GM19240 (cell line): Measurements from ENCODE around the gene SPTBN5.

Experiments
- DNase-seq: peaks from one replicate; pipeline ENCODE4 v3.0.0; 2011; ENCODE audit warnings: low spot score; ENCODE audit not compliant: insufficient read length

SPTBN5 gene

GRCh38 chr15:41868321-41868720 lies 25.5 kb downstream of the SPTBN5 start:
- no peak for DNase-seq

DNA sequence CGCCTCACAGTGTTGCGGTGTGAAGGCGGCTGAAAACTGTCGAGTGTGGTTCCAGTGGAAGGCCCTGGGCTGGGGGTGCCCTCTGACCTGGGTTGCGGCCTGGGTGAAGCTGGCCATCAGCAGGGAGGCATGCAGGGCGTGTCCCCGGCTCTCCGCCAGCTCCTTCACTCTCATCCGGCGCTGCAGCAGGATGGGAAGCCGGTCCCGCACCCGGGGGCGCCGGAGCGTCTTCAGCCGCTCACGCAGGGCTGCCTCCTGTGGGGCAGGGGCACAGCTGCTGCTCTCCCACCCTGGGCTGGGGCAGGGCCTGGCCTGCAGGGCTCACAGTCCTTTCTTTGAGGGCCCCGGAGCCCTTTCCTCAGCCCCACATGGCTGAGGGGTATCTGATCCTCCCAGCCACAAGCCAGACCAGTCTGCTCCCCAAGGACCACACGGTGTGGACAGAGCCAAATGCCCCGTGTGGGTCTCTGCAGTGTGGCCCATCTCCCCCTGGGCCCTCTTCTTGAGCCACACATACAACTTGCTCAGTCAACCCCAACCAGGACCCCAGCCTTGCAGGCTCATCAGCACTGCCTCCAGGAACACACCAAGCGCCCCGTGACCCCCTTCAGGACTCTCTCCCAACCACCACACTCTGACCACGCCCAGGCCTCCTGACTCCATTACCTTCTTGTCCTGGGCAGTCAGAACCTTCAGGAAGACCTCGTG lies 26.8 kb downstream of the SPTBN5 start:
- DNase-seq: no peak

DNA sequence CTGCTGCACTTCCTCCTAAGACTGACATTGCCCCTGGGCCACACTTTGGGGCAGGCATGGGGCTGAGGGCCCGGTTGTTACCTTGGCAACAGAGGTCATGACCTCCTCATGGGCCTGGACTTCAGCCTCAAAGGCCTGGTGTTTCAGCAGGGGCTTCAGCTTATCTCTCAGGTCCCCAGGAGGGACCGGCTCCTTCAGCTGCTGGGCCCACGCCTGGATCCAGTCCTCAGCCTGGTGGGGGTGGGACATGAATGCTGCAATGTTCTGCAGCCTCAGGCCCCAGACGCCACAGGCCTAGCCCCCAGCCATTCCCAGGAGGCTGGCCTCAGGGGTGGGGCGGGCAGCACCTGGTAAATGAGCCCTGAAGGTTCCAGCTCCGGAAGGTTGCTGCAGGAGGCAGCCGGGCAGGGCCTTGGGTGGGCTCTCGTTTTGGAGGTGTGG lies 27.6 kb downstream of the SPTBN5 start:
- DNase-seq: no peak

DNA sequence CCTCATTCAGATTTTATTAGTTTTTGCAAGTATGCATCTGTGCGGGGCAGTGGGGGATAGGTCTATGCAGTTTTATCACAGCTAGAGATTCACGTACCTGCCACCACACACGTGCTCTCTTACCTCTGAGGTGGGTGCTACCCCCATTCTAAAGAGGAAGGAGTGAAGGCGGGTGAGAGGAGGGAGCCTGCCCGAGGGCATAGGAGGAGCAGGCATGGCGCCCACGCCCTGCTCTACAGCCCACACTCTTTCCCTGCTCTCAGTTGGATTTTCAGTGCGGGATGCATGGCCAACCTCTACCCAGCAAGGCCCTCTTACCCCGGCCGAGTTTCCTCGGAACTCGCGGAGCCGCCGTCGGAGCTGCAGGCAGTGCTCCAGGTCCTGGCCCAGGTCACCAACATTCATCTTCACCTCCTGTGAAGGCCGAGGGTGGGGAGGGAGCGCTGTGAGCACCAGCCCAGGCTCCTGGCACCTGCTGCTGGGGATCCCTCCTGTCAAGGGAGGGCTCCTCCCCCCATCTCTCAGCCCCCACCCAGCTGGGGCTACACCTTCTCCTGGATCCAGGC lies 28.3 kb downstream of the SPTBN5 start:
- DNase-seq: no peak

- no peak for DNase-seq
Measured at GRCh38 chr15:41862515-41863116, 31.2 kb downstream of the SPTBN5 start.

- DNase-seq: no peak
Measured at GRCh38 chr15:41861736-41862356, 32.0 kb downstream of the SPTBN5 start.

DNA sequence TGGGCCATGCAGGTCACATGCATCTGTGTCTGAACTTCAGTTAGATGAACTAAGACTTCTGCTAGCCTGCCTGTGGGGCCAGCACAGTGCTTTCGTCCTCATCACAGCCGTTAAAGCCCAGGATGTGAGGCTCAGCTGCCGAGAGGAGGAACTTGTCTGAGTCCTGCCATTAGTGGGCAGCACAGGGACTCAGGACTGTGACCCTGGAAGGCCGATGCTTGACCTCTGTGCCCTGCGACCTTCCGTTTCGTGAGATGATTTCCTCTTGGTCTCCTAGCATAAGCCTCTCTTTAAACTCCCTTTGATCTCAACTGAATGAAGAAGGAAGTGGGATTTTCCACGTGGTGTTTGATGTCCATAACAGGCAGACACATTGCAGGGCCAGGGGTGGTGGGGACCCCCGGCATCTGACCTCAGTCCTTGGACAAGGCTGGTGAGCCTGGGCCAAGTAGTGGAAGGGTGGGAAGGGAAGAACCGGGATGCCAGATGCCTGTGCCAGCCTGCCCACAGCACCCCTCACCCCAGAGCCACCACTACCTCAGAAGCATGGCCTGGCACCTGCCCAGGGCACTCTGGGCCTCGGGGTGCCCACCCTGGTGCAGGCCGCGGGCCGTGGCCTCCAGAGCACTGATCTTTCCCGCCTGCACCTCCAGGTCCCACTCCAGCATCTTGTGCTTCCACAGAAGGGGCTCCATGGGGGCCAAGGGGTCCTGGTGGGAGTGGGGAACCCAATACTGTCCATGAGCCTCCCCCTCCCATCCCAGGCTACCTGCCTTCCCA lies 33.6 kb downstream of the SPTBN5 start:
- DNase-seq: no peak

- no peak for DNase-seq
Measured at GRCh38 chr15:41858756-41859155, 35.1 kb downstream of the SPTBN5 start.

DNA sequence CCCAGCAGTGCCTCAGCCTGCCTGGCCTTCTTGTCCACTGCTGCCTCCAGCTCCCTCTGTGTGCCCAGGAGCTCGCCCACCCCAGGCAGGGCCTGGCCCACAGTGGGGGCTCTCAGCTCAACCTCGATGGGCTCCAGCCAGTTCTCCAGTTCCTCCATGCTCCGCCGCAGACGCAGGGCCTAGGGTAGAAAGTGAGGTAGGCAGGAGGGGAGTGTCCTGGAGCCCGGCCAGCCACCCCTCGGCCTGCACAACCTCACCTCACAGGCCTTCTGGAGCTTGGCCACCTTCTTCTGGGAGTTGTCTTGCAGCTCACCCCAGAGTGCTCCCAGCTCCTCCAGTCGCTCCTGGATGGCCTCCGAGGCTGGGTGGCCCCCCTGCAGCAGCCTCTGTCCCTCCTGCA lies 36.5 kb downstream of the SPTBN5 start:
- no peak for DNase-seq

- DNase-seq: no peak
Measured at GRCh38 chr15:41856716-41857115, 37.1 kb downstream of the SPTBN5 start.

DNA sequence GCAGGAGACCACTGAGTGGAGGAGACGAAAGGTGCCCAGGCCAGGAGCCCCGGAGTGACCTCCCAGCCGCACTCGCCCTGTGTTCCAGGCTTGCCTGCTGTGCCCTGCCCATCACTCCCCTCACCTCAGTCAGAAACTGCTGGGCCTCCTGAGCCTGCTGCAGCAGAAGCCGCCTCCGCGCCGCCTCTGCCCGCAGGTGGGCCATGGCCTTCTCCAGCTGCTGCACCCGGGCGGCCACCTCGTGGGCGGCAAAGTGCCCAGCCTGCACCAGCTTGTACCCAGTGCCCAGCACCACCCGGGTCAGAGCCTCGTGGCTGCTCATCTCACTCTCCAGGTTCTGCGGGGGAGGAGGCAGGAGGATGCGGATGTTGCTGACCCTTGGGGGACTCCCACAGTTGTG lies 37.6 kb downstream of the SPTBN5 start:
- no peak for DNase-seq

- DNase-seq: no peak
Measured at GRCh38 chr15:41855261-41855961, 38.4 kb downstream of the SPTBN5 start.

- no peak for DNase-seq
Measured at GRCh38 chr15:41854443-41854842, 39.4 kb downstream of the SPTBN5 start.

DNA sequence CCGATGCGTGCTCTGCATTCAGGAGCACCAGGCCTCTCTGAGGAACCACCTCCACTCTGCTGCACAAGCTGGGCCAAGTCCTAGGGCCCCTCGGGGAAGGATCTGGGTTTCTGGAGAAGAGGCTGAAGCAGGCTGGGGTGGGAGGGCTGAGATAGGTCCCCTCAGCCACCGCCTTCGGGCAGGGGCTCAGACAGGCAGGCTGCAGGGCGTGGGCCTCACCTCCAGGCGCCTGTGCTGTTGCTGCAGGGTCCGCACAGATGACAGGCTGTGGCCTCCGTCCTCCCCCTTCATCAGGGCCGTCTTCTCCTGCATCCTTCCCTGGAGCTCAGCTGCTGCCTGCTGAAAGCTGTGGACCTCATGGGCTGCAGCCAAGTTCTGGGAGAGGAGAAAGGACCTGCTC lies 40.0 kb downstream of the SPTBN5 start:
- DNase-seq: no peak

GRCh38 chr15:41852736-41853590 lies 40.9 kb downstream of the SPTBN5 start:
- DNase-seq: no peak

DNA sequence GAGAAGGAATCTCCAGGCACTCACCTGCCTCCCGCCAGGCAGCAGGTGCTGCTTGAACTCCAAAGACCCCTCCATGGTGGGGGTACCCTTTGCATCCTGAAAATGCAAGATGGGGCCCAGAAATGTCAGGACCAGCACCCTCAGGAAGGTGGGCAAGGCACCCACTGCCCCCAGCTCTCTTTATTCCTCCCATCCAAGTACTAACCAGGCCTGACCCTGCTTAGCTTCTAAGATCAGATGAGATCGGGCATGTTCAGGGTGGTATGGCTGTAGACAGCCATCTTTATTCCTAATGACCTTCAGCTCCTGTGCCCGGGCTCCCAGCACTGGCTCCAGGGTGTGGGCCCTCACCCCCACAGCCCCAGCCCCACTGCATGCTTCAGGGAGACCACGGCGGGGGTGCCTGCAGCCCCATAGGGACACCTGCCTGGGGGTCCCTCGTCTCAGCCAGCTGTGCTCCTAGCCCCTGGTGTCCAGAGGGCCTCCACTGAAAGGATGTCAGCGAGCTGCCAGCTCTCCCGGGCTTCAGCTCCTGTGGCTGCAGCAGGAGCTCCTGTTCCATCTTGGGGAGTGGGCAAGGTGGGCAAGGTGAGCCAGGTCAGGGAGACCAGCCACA lies 42.0 kb downstream of the SPTBN5 start:
- DNase-seq: no peak

DNA sequence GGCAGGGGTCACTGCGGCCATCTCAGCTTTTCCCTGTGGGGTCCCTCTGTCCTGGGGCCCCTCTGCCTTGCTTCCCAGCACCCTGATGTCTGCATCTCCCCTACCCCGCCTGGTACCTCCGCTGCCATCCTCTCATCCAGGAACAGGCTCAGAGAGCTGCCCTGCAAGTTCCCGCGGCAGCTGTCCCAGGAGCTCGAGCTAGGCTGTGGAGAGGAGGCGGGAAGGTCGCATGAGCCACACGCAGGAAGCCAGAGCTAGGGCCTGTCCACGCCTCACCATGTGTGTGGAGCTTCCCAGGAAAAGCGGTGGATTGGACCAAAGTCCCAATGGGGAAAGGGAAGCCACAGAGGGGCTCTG lies 42.7 kb downstream of the SPTBN5 start:
- no peak for DNase-seq

- no peak for DNase-seq
Measured at GRCh38 chr15:41850482-41851166, 43.2 kb downstream of the SPTBN5 start.

GRCh38 chr15:41849861-41850260 lies 44.0 kb downstream of the SPTBN5 start:
- DNase-seq: no peak
